ENCODE data around the gene PLA2G4F.

Gene PLA2G4F

DNA sequence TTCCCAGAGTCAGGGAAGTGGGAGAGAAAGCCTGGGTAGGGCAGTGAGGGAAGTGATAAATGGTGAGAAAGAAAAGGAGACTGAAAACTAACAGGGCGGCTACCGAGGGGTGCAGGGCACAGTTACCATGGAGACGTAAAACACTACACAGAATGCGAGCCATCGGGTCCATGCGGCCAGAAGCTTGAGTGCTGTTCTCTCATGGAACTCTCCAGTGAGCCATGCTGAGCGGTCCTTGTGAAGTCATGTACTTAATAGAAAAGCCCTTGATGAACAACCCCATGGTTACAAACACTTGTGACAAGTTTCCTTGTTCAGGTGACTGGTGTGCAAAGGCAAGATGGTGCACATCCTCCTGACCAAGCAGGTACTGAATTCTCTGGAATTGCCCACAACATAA lies 3.7 kb upstream of the PLA2G4F start:
- ChIA-PET CTCF (no interaction called here), POLR2A (no interaction called here)
- DNase-seq (ENCODE audit: extremely low spot score) = no peak
- TF ChIP-seq, protein P1, sequence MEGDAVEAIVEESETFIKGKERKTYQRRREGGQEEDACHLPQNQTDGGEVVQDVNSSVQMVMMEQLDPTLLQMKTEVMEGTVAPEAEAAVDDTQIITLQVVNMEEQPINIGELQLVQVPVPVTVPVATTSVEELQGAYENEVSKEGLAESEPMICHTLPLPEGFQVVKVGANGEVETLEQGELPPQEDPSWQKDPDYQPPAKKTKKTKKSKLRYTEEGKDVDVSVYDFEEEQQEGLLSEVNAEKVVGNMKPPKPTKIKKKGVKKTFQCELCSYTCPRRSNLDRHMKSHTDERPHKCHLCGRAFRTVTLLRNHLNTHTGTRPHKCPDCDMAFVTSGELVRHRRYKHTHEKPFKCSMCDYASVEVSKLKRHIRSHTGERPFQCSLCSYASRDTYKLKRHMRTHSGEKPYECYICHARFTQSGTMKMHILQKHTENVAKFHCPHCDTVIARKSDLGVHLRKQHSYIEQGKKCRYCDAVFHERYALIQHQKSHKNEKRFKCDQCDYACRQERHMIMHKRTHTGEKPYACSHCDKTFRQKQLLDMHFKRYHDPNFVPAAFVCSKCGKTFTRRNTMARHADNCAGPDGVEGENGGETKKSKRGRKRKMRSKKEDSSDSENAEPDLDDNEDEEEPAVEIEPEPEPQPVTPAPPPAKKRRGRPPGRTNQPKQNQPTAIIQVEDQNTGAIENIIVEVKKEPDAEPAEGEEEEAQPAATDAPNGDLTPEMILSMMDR (IDR thresholded peaks at IDR 0.05; ENCODE audit: control extremely low read depth, extremely low read depth, low read depth, missing control alignments) = no peak

GRCh38 chr15:42159381-42160015 lies 3.1 kb upstream of the PLA2G4F start:
- DNase-seq (ENCODE audit: extremely low spot score) = no peak
- ChIA-PET CTCF (no interaction called here), POLR2A (no interaction called here)
- TF ChIP-seq, protein P1 (IDR thresholded peaks at IDR 0.05; ENCODE audit: control extremely low read depth, extremely low read depth, low read depth, missing control alignments) = no peak

GRCh38 chr15:42158941-42159340 lies 2.5 kb upstream of the PLA2G4F start:
- CTCF ChIA-PET = no interaction called here
- TF ChIP-seq, protein P1 (IDR thresholded peaks at IDR 0.05; ENCODE audit: control extremely low read depth, extremely low read depth, low read depth, missing control alignments) = no peak
- DNase-seq (ENCODE audit: extremely low spot score) = no peak
- POLR2A ChIA-PET = no interaction called here

DNA sequence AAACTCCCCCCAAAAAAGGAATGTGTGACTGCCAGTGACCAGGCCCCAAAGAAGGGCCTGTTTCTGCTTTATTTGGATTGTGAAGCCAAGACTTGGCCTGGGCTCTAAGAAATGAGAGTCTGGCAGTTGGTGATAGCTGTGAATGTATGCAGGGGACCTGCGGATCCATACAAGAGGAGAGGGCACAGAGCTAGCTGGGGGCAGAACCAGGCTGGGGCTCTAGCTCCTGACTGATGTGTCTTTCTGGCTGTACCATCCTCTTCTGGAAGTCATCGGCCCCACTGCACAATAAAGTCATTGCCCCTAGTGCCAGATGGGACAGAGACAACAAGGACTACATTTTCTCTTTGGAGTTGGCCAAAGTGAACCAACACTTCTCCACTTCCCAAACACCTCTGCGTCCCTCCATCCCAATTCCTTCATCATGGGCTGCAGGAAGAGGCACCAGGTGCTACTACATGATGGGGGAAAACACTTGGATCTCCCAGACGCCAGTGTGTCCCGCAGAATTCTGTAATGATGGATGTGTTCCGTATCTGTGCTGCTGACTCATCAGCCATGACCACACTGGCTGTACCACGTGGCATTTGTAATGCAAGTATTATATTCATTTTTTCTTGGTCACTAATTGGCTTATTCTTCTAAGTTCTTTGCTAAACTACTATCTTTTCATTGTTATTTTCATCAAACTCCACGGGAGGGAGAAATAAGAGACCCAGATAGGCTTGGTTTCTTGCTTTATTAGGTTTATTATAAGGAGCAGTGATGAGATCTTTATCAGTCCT lies 1.7 kb upstream of the PLA2G4F start:
- ChIA-PET POLR2A (no interaction called here), CTCF (no interaction called here)
- DNase-seq (ENCODE audit: extremely low spot score) = no peak
- TF ChIP-seq, protein P1 (IDR thresholded peaks at IDR 0.05; ENCODE audit: control extremely low read depth, extremely low read depth, low read depth, missing control alignments) = no peak

DNA sequence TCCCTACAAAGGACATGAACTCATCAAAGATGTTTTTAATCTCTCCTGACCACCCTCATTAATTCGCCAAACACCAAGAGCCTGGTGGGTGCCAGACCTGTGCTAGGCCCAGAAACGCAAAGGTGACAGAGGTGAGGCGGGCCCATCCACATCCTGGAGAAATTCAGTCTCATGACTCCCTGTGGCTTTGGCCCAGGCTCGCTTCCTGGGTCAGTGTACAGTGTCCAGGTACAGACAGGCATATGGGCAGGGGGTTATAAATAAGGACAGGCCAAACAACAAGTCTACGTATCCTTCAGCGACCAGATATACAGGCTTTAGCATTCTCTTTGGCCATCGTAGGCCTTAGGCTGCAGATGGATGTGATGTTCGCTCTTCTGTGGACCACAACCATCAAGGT lies 945 bp upstream of the PLA2G4F start:
- TF ChIP-seq, protein P1 (IDR thresholded peaks at IDR 0.05; ENCODE audit: control extremely low read depth, extremely low read depth, low read depth, missing control alignments) = no peak
- DNase-seq (ENCODE audit: extremely low spot score) = no peak
- POLR2A ChIA-PET = no interaction called here
- CTCF ChIA-PET = interaction anchor here (1.2 kb wide), 1 partner anchor 20 kb away, joined by 6 read pairs; no protein-coding TSS in a partner anchor

GRCh38 chr15:42155546-42156242 lies 742 bp downstream of the PLA2G4F start:
- DNase-seq (ENCODE audit: extremely low spot score) = no peak
- POLR2A ChIA-PET = no interaction called here
- CTCF ChIA-PET = no interaction called here
- TF ChIP-seq, protein P1 (IDR thresholded peaks at IDR 0.05; ENCODE audit: control extremely low read depth, extremely low read depth, low read depth, missing control alignments) = no peak
